Common myeloid progenitor, CD34-positive (primary cell): ENCODE results near the gene LAMA5.

ENCODE experiments used
- CTCF ChIA-PET: fragments of 350-600 bp; sonication (Branson Sonifier 250); formaldehyde crosslinking; loops from one replicate; lab custom pipeline; 2021; ENCODE audit warnings: antibody characterized with exemption; lab: Charles Lee
- POLR2A ChIA-PET: fragments of 350-600 bp; sonication (Branson Sonifier 250); formaldehyde crosslinking; loops from one replicate; lab custom pipeline; 2021; ENCODE audit warnings: antibody characterized with exemption; lab: Charles Lee
- DNase-seq, 3 donors: peaks; one replicate each; pipeline versions ENCODE4 v3.0.0 to v3.0.0-alpha.2; 2013
- H3K27ac ChIP-seq, 2 experiments: 1 replicate in 1 of 2; 2 replicates in 1 of 2; pipeline ENCODE4 v1.7.0; 2013; ENCODE audit warnings: inconsistent platforms in 2 of 2, low read length in 2 of 2, mild to moderate bottlenecking in 2 of 2, low read depth in 1 of 2, moderate library complexity in 1 of 2; ENCODE audit not compliant: severe bottlenecking in 2 of 2, insufficient read depth in 1 of 2, poor library complexity in 1 of 2
- H3K27me3 ChIP-seq, 5 experiments: replicated peaks in 2 of 5; 1 replicate in 3 of 5; 2 replicates in 2 of 5; pipeline versions ENCODE4 v1.6.1 to v1.7.0; 2013; ENCODE audit warnings: low read length in 4 of 5, mild to moderate bottlenecking in 2 of 5, moderate library complexity in 2 of 5, inconsistent platforms in 1 of 5; ENCODE audit not compliant: insufficient read depth in 5 of 5, control insufficient read depth in 4 of 5
- H3K36me3 ChIP-seq, 4 experiments: 1 replicate in 2 of 4; 2 replicates in 2 of 4; pipeline versions ENCODE4 v1.6.1 to v1.7.0; 2013; ENCODE audit warnings: low read length in 3 of 4, control low read depth in 1 of 4, mild to moderate bottlenecking in 1 of 4; ENCODE audit not compliant: control insufficient read depth in 4 of 4, insufficient read depth in 4 of 4
- H3K4me1 ChIP-seq, 4 experiments: 1 replicate in 3 of 4; 2 replicates in 1 of 4; pipeline versions ENCODE4 v1.6.1 to v1.7.1; 2013; ENCODE audit warnings: low read length in 3 of 4, mild to moderate bottlenecking in 3 of 4, control low read depth in 1 of 4, inconsistent platforms in 1 of 4, moderate library complexity in 1 of 4; ENCODE audit not compliant: control insufficient read depth in 4 of 4, insufficient read depth in 4 of 4; ENCODE audit errors: control extremely low read depth in 1 of 4
- H3K4me3 ChIP-seq, 7 experiments: 1 replicate in 4 of 7; 2 replicates in 3 of 7; pipeline versions ENCODE4 v1.5.1 to v1.7.0; 2013; ENCODE audit warnings: mild to moderate bottlenecking in 7 of 7, low read length in 6 of 7, moderate library complexity in 6 of 7, inconsistent platforms in 2 of 7, low read depth in 2 of 7, control low read depth in 1 of 7; ENCODE audit not compliant: insufficient read depth in 4 of 7, control insufficient read depth in 1 of 7; ENCODE audit errors: extremely low read depth in 1 of 7
- H3K9me3 ChIP-seq, 5 experiments: 1 replicate in 4 of 5; 2 replicates in 1 of 5; pipeline versions ENCODE4 v1.6.1 to v1.7.1; 2013; ENCODE audit warnings: low read length in 4 of 5, mild to moderate bottlenecking in 2 of 5, inconsistent platforms in 1 of 5, low read depth in 1 of 5, moderate library complexity in 1 of 5; ENCODE audit not compliant: control insufficient read depth in 4 of 5, insufficient read depth in 2 of 5; ENCODE audit errors: control extremely low read depth in 1 of 5
- whole genome bisulfite sequencing: methylation state at CpG from one replicate; pipeline ENCODE4 v1.1.5; 2013; ENCODE audit not compliant: insufficient coverage; 5-methylcytosine and 5-hydroxymethylcytosine counted together

The LAMA5 gene

GRCh38 chr20:62407221-62407992, 40.3 kb upstream of the LAMA5 start, which contains the start of gene CABLES2:
Gene CABLES2 (minus strand): TSS chr20:62407285. CDS start chr20:62407276, 9 bp downstream.
- 6% methylated on average over 56 of the region's 73 CpGs for WGBS
- peaks cover 0 to 35% (median 34%) of the 10 kb centered on the region in 4 experiments for H3K4me1 ChIP-seq
- DNase-seq = peak; percentile 90 to 95 (median 94)

GRCh38 chr20:62406635-62407176, 39.6 kb upstream of the LAMA5 start:
- no peak for DNase-seq

More at GRCh38 chr20:62407221-62407992, 40.3 kb upstream of the LAMA5 start, which contains the start of gene CABLES2:
- H3K27ac ChIP-seq = peak within 1 kb of the TSS in 1 of 2 experiments; percentile 58
- ChIA-PET POLR2A (interaction anchor here (0.6 kb wide), 1 partner anchor 1934 kb away, joined by 3 read pairs; no protein-coding TSS in a partner anchor), CTCF (no interaction called here)
- no peaks in the 10 kb centered on the region for H3K9me3 ChIP-seq
- H3K27me3 ChIP-seq = no peaks in the 10 kb centered on the region
- H3K36me3 ChIP-seq = peaks cover 0 to 5% (median under 1%) of the 10 kb centered on the region in 4 experiments
- H3K4me3 ChIP-seq = peak within 1 kb of the TSS; percentile 30 to 81 (median 70)

DNA sequence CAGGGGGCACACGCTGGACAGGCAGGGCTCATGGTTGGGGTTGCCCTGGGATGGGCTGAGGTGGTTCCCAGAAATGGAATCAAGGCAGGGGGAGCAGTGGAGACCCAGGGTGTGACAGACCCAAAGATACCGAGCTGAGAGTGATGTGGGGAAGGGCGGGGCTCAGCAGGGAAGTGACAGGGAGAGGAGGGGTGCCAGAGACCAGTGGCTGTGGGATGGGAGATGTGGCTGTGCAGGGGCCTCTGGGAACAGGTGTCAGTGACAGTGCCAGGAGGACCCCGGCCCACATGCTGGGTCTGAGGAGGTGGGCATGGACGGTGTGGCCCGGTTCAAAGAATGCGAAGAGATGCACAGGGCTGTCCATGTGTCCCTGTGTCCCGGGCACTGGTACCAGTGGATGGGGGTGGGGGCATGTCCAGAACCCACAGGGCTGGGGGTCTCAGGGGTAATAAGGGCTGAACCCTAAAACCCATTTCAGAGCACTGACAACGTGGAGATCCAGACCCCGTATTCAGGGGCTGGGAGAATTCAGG, 38.9 kb upstream of the LAMA5 start:
- Histone ChIP-seq H3K36me3 (peaks cover 0 to 5% (median 2%) of the 10 kb centered on the region in 4 experiments), H3K27me3 (no peaks in the 10 kb centered on the region), H3K4me3 (peak overlapping the region in 6 of 7 experiments; percentile 46 to 81 (median 70)), H3K27ac (peak overlapping the region in 1 of 2 experiments; percentile 58), H3K4me1 (peaks cover 0 to 35% (median 34%) of the 10 kb centered on the region in 4 experiments), H3K9me3 (no peaks in the 10 kb centered on the region)
- ChIA-PET CTCF (interaction anchor here (1.5 to 1.7 kb wide), 2 partner anchors 13 to 41 kb away, joined by 4 read pairs; no protein-coding TSS in a partner anchor), POLR2A (no interaction called here)
- no peak for DNase-seq
- WGBS = 86% methylated on average over 8 of the region's 10 CpGs

More at GRCh38 chr20:62406635-62407176, 39.6 kb upstream of the LAMA5 start:
- Histone ChIP-seq H3K4me3 (peak overlapping the region; percentile 30 to 81 (median 70)), H3K36me3 (peaks cover 0 to 5% (median 2%) of the 10 kb centered on the region in 4 experiments), H3K9me3 (no peaks in the 10 kb centered on the region), H3K27ac (peak overlapping the region in 1 of 2 experiments; percentile 58), H3K4me1 (peaks cover 0 to 35% (median 34%) of the 10 kb centered on the region in 4 experiments), H3K27me3 (no peaks in the 10 kb centered on the region)
- ChIA-PET POLR2A (interaction anchor here (0.6 kb wide), 1 partner anchor 1933 kb away, joined by 3 read pairs; no protein-coding TSS in a partner anchor), CTCF (no interaction called here)
- WGBS = under 1% methylated on average over 18 of the region's 42 CpGs

DNA sequence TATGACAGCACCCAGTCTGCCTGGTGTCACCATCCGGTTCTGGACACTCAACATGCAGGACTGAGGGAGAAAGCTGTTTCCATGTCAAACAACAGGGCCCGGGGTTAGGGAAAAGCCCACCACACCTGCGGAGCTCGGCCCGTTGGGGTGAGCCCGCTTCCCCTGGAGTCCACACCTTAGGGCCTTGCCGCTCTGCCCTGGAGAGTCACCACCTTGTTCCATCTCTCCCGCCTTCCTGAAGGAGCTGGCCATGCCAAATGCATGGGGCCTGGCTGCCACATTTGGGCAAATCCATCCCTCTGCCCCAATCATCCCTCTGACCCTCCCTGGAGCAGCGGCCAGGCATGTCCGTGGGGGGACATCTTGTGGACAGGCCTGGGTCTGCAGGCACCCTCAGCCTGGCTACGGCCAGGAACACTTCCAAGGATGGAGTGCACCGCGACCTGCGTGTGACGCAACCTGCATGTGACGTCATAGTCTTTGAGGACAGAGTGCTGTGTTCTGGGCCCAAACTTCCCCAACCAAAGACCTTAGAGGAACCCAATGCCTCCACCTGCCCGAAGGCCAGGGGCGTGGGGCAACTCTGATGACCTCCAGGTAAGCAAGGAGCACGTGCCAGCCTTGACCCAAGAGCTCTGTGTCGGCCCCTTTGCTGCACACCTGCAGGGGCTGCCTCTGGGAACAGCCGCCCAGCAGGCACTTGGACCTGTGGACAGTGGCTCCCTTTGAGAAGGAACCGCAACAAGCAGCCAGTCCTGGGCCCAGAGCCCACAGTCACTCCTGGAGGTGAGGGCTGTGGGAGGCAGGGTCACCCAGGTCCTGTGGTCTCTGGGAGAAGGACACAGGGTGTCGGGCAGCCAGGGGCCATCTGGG, 38.2 kb upstream of the LAMA5 start:
- H3K9me3 ChIP-seq = no peaks in the 10 kb centered on the region
- H3K27ac ChIP-seq = no peak overlapping the region
- WGBS = 93% methylated on average over 22 of the region's 23 CpGs
- H3K4me3 ChIP-seq = peak overlapping the region in 1 of 7 experiments; percentile 78
- H3K4me1 ChIP-seq = peaks cover 0 to 34% (median 30%) of the 10 kb centered on the region in 4 experiments
- CTCF ChIA-PET = interaction anchor here (0.8 to 1.7 kb wide), 5 partner anchors 10 to 40 kb away, joined by 3 to 4 read pairs (median 3); partner anchors contain the start of gene RPS21
- POLR2A ChIA-PET = no interaction called here
- H3K36me3 ChIP-seq = peaks cover 0 to 6% (median 4%) of the 10 kb centered on the region in 4 experiments
- DNase-seq = peak in 1 of 3 donors; percentile 21
- H3K27me3 ChIP-seq = no peaks in the 10 kb centered on the region

GRCh38 chr20:62404761-62405107, 37.6 kb upstream of the LAMA5 start:
- Histone ChIP-seq H3K9me3 (no peaks in the 10 kb centered on the region), H3K4me3 (no peak overlapping the region), H3K4me1 (peaks cover 0 to 27% (median 24%) of the 10 kb centered on the region in 4 experiments), H3K36me3 (peaks cover 0 to 7% (median 4%) of the 10 kb centered on the region in 4 experiments), H3K27ac (no peak overlapping the region), H3K27me3 (no peaks in the 10 kb centered on the region)
- no peak for DNase-seq
- 98% methylated on average over 11 of the region's 12 CpGs for WGBS
- CTCF ChIA-PET = interaction anchor here (0.8 to 1.7 kb wide), 5 partner anchors 10 to 40 kb away, joined by 3 to 4 read pairs (median 3); partner anchors contain the start of gene RPS21
- POLR2A ChIA-PET = no interaction called here

- DNase-seq = no peak
- no peaks in the 10 kb centered on the region for H3K9me3 ChIP-seq
- 99% methylated on average over 9 of the region's 9 CpGs for WGBS
- H3K27me3 ChIP-seq = no peaks in the 10 kb centered on the region
- H3K4me3 ChIP-seq = no peak overlapping the region
- H3K36me3 ChIP-seq = peaks cover 0 to 7% (median 4%) of the 10 kb centered on the region in 4 experiments
- CTCF ChIA-PET = interaction anchor here (0.9 to 1.7 kb wide), 3 partner anchors 9 to 39 kb away, joined by 3 to 4 read pairs (median 3); no protein-coding TSS in a partner anchor
- POLR2A ChIA-PET = no interaction called here
- H3K4me1 ChIP-seq = peaks cover 0 to 26% (median 21%) of the 10 kb centered on the region in 4 experiments
- H3K27ac ChIP-seq = no peak overlapping the region
These were observed 37.1 kb upstream of the LAMA5 start for GRCh38 chr20:62404112-62404665.
